Mammary epithelial cell (primary cell): ENCODE data around the gene SEC14L5.

Experiments
- CTCF ChIP-seq, 2 donors: IDR thresholded peaks in 1 of 2; conservative IDR thresholded peaks in 1 of 2; 2 replicates each; pipeline ENCODE4 v1.5.1; 2011 to 2012; ENCODE audit warnings: inconsistent platforms in 2 of 2, low read length in 2 of 2, mild to moderate bottlenecking in 2 of 2, control low read depth in 1 of 2, low read depth in 1 of 2; ENCODE audit not compliant: insufficient read depth in 1 of 2; ENCODE audit errors: extremely low read depth in 1 of 2
- EZH2 ChIP-seq: IDR thresholded peaks from 2 replicates; pipeline ENCODE4 v1.6.1; 2012; ENCODE audit warnings: low read length, inconsistent platforms, borderline replicate concordance

- TF ChIP-seq CTCF (conservative IDR thresholded peaks at IDR 0.05 in 1 of 2, IDR thresholded peaks at IDR 0.05 in 1 of 2; ENCODE audit: extremely low read depth in 1 of 2, insufficient read depth in 1 of 2, low read depth in 1 of 2, low read length in 2 of 2): no peak
- no peak for TF ChIP-seq EZH2
Observed at GRCh38 chr16:5007256-5007655, 49.1 kb downstream of the SEC14L5 start.
